ENCODE data around the gene CHAD. TPM values are rescaled to one million over a fixed set of nuclear protein-coding genes. Genes with fewer than 3 reads are reported as not detected.

Gene CHAD
- total and polyA plus RNA-seq, 2 experiments from 2014 or later = not detected

- Histone ChIP-seq H3K4me2 (ENCODE audit: unreplicated experiment) (no peak overlapping the region), H3K9ac (no peak overlapping the region), H3K79me2 (ENCODE audit: insufficient read depth) (no peaks in the 10 kb centered on the region), H3K27me3 (replicated peaks; ENCODE audit: insufficient read depth) (no peaks in the 10 kb centered on the region), H3K9me3 (ENCODE audit: low read depth) (no peaks in the 10 kb centered on the region), H3K27ac (no peak overlapping the region), H3K4me3 (no peak overlapping the region), H4K20me1 (ENCODE audit: insufficient read depth) (no peaks in the 10 kb centered on the region), H2AFZ (no peak overlapping the region), H3K4me1 (ENCODE audit: insufficient read depth) (peaks cover 13% of the 10 kb centered on the region), H3K36me3 (ENCODE audit: low read depth) (no peaks in the 10 kb centered on the region), H3F3A (ENCODE audit: insufficient read depth) (no peaks in the 10 kb centered on the region), H3K9me2 (ENCODE audit: insufficient read depth) (no peaks in the 10 kb centered on the region)
- TF ChIP-seq EZH2 (IDR thresholded peaks at IDR 0.05; ENCODE audit: insufficient read depth, poor library complexity, severe bottlenecking) = no peak
- no peak for DNase-seq
- in situ Hi-C loops (cut with MboI) = loop anchor here (25.0 kb wide), 1 partner anchor 95 kb away; no protein-coding TSS in a partner anchor
- 82 to 85% methylated on average over 8 of the region's 8 CpGs for WGBS, 2 experiments (ENCODE audit: low coverage in 1 of 2, low lambda C conversion rate in 2 of 2, missing lambda C conversion rate in 2 of 2)
These were observed 23.5 kb upstream of the CHAD start for GRCh38 chr17:50492214-50492613.

- peak; percentile 40 for DNase-seq
- Histone ChIP-seq H3K4me1 (ENCODE audit: insufficient read depth) (peaks cover 13% of the 10 kb centered on the region), H3K27ac (no peak overlapping the region), H3K9me3 (ENCODE audit: low read depth) (no peaks in the 10 kb centered on the region), H3F3A (ENCODE audit: insufficient read depth) (no peaks in the 10 kb centered on the region), H3K36me3 (ENCODE audit: low read depth) (no peaks in the 10 kb centered on the region), H3K4me2 (ENCODE audit: unreplicated experiment) (no peak overlapping the region), H3K4me3 (no peak overlapping the region), H4K20me1 (ENCODE audit: insufficient read depth) (no peaks in the 10 kb centered on the region), H3K9ac (no peak overlapping the region), H2AFZ (no peak overlapping the region), H3K9me2 (ENCODE audit: insufficient read depth) (no peaks in the 10 kb centered on the region), H3K79me2 (ENCODE audit: insufficient read depth) (no peaks in the 10 kb centered on the region), H3K27me3 (replicated peaks; ENCODE audit: insufficient read depth) (no peaks in the 10 kb centered on the region)
- WGBS, 2 experiments (ENCODE audit: low coverage in 1 of 2, low lambda C conversion rate in 2 of 2, missing lambda C conversion rate in 2 of 2) = 3 to 8% methylated on average over 1 of the region's 1 CpG
- in situ Hi-C loops (cut with MboI) = loop anchor here (25.0 kb wide), 1 partner anchor 96 kb away; no protein-coding TSS in a partner anchor
- TF ChIP-seq EZH2phosphoT487 (IDR thresholded peaks at IDR 0.05; ENCODE audit: insufficient read depth, low read depth) (no peak), EZH2 (IDR thresholded peaks at IDR 0.05; ENCODE audit: insufficient read depth, poor library complexity, severe bottlenecking) (no peak)
These were observed 22.8 kb upstream of the CHAD start for GRCh38 chr17:50491505-50491904.

GRCh38 chr17:50488880-50489279, 20.2 kb upstream of the CHAD start:
- H2AFZ ChIP-seq = no peak overlapping the region
- TF ChIP-seq EZH2 (IDR thresholded peaks at IDR 0.05; ENCODE audit: insufficient read depth, poor library complexity, severe bottlenecking) (no peak), EZH2phosphoT487 (IDR thresholded peaks at IDR 0.05; ENCODE audit: insufficient read depth, low read depth) (no peak)
- no peaks in the 10 kb centered on the region for H4K20me1 ChIP-seq (ENCODE audit: insufficient read depth)
- no peaks in the 10 kb centered on the region for H3K79me2 ChIP-seq (ENCODE audit: insufficient read depth)
- no peaks in the 10 kb centered on the region; the same call in 1 of the 2 replicates for H3K36me3 ChIP-seq (ENCODE audit: low read depth)
- in situ Hi-C loops (cut with MboI) = loop anchor here (25.0 kb wide), 1 partner anchor 98 kb away; no protein-coding TSS in a partner anchor
- H3F3A ChIP-seq (ENCODE audit: insufficient read depth) = no peaks in the 10 kb centered on the region
- peaks cover 8% of the 10 kb centered on the region for H3K4me1 ChIP-seq (ENCODE audit: insufficient read depth)
- no peak for DNase-seq
- WGBS, 2 experiments (ENCODE audit: low coverage in 1 of 2, low lambda C conversion rate in 2 of 2, missing lambda C conversion rate in 2 of 2) = 93 to 100% methylated on average over 2 of the region's 2 CpGs
- H3K9me2 ChIP-seq (ENCODE audit: insufficient read depth) = no peaks in the 10 kb centered on the region
- no peak overlapping the region for H3K27ac ChIP-seq
- H3K4me3 ChIP-seq = no peak overlapping the region
- H3K9me3 ChIP-seq (ENCODE audit: low read depth) = no peaks in the 10 kb centered on the region
- H3K27me3 ChIP-seq (replicated peaks; ENCODE audit: insufficient read depth) = no peaks in the 10 kb centered on the region
- H3K4me2 ChIP-seq (ENCODE audit: unreplicated experiment) = no peak overlapping the region
- H3K9ac ChIP-seq = no peak overlapping the region

- Histone ChIP-seq H3K27me3 (replicated peaks; ENCODE audit: insufficient read depth) (no peaks in the 10 kb centered on the region), H2AFZ (no peak overlapping the region), H3K9me2 (ENCODE audit: insufficient read depth) (no peaks in the 10 kb centered on the region), H3K9me3 (ENCODE audit: low read depth) (no peaks in the 10 kb centered on the region), H3K36me3 (ENCODE audit: low read depth) (no peaks in the 10 kb centered on the region; the same call in 1 of the 2 replicates), H3K4me1 (ENCODE audit: insufficient read depth) (peaks cover 16% of the 10 kb centered on the region), H3K4me3 (no peak overlapping the region), H3K79me2 (ENCODE audit: insufficient read depth) (no peaks in the 10 kb centered on the region), H3K9ac (no peak overlapping the region), H4K20me1 (ENCODE audit: insufficient read depth) (no peaks in the 10 kb centered on the region), H3K4me2 (ENCODE audit: unreplicated experiment) (no peak overlapping the region), H3F3A (ENCODE audit: insufficient read depth) (peaks cover 3% of the 10 kb centered on the region), H3K27ac (no peak overlapping the region)
- DNase-seq = peak; percentile 73
- TF ChIP-seq EZH2phosphoT487 (IDR thresholded peaks at IDR 0.05; ENCODE audit: insufficient read depth, low read depth) = no peak
- TF ChIP-seq EZH2 (IDR thresholded peaks at IDR 0.05; ENCODE audit: insufficient read depth, poor library complexity, severe bottlenecking) = no peak
- in situ Hi-C loops (cut with MboI) = loop anchor here (25.0 kb wide), 1 partner anchor 100 kb away; no protein-coding TSS in a partner anchor
- WGBS, 2 experiments (ENCODE audit: low coverage in 1 of 2, low lambda C conversion rate in 2 of 2, missing lambda C conversion rate in 2 of 2) = 67 to 68% methylated on average over 17 of the region's 17 CpGs
These were observed 18.8 kb upstream of the CHAD start for GRCh38 chr17:50487213-50488096.
